Stimulated activated CD4-positive, alpha-beta T cell treated with anti-CD3 and anti-CD28 coated beads, Interleukin-15, amount 100 ng/mL, for 1 hour (primary cell): ENCODE data around the gene TGM4.

Experiments used
- DNase-seq, 2 donors: peaks; one replicate each; pipeline ENCODE4 v3.0.0-alpha.2; 2020; ENCODE audit warnings: low read depth in 1 of 2, low spot score in 1 of 2

The TGM4 gene

DNA sequence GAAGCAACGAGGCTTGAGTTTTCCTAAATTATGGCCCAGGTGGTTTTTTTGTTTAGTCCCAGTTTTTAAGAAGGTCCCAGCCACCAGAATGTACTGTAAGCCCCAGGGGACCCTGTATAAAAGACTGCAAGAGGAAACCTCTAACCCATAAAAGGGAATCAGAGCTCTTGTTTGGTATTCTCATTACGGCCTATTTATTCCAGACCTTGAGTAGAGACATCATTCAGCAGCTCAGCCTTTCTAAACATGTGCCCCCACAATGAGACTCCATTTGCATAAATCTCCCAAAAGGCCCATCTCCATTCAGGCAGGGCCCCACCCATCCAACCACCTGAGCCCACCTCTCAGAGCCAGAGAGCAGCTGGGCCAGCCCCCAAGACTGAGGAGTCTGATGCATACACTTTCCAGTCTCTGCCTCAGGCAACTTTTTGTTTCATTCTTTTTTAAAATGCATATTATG lies 75.9 kb downstream of the TGM4 start:
- DNase-seq: no peak

GRCh38 chr3:44952689-44953088 lies 78.3 kb downstream of the TGM4 start:
- DNase-seq: no peak

- DNase-seq: no peak
Measured at GRCh38 chr3:44954304-44954703, 79.9 kb downstream of the TGM4 start.

DNA sequence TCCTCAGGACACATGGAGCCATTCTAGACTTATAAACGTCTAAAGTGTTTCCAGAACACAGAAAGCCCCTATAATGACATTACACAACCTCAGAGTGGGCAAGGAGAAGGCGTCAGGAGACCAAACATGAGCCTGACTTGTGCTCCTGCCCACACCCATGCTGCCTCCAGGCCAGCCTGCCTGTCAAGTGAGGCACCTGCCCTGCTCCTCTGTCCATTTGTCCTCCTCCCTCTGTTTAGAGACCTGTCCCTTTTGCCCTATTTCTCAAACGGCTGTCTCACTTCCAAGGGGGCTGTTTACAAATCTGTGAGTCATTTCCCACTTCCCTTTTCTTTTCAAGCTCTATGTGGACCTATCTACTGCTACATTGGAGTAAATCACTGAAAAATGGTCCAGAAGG lies 80.6 kb downstream of the TGM4 start:
- no peak for DNase-seq

DNA sequence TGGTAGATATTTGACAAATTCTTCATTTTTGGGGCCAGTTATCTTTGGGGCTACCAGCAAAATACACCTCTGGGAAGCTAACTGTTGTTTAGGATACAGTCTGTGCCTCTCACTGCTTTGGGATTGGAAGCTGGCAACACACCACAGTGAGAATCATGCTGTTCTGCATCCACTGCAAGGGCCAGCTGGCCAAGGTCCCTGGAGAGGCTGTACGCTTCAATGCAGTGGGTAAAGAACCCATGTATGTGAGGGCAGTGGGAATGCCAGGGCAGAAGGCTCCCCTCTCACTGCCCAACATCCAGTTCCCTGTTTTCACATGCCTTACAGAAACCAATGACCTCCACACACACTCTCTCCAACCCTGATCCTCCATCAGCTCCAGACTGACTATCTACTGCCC lies 81.5 kb downstream of the TGM4 start:
- no peak for DNase-seq

DNA sequence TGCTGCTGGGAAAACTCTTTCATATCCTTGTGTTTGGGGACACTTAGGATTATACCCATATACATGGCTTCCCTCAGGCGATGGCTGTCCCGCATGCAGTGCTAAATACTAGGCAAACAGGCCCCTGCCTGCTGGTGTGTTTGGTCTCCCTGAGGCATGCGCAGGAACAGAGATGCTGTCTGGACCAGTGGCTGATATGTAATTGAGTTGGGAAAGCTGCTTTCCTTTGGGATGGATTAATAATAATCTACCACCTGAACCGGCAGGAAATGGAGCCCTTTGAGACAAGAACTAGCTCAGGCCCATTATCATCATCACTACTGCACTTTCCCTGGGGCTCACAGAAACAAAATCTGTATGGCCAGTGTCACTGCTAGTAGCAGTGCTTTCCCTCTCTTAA lies 83.6 kb downstream of the TGM4 start:
- DNase-seq: no peak

- DNase-seq: no peak
Measured at GRCh38 chr3:44958386-44958785, 84.0 kb downstream of the TGM4 start.

- no peak for DNase-seq
Measured at GRCh38 chr3:44960387-44961026, 86.1 kb downstream of the TGM4 start.

DNA sequence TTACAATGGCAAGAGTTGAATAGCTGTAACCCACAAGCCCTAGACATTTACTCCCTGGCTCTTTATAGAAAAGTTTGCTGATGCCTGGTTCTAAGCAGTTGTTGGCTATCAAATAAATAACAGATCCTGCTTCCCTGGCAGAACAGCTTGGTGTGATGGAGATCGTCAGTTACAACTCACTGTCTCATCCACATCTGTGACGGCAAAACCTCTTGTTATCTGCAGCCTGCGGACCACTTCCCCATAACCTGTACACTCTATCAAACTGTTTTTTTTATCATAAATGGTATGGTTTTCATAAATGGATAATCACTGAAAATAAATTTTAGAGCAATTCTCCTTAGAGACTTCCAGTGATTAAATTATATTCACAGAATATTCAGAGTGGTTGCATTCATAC lies 87.5 kb downstream of the TGM4 start:
- no peak for DNase-seq

DNA sequence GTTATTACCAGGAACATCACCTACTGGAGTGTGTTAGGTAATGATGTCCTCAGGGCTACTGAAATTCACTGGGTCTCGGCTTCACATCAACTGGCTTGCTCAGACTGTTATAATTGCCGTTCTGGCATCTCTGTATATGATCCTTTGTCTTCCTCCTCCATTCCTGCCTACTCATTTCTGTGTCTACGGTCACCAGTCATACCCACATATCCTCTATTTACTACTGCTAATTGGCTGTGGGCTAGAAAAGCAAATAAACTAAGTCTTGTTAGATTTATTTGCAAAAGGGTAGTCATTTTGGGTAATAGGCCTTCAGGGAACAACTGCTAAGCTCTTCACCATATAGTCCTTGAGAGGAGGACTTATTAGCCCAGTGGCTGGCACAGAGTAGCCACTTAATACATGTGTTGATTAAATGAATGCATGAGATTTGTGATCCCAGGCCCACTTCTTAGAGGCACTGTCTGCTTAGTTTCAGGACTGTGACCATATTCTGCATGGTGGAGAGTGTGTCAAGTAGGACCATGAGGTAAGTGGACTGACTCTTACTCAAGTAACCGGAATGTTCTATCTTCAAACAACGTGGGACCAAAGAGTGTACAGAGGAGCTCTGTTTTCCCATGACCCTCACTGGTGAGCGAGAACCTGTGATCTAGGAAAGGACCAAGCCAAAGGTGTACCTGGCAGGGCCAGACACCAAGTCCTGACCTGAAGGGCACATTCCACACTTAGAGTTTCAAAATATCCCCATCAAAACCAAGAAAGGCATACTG lies 88.4 kb downstream of the TGM4 start:
- no peak for DNase-seq

DNA sequence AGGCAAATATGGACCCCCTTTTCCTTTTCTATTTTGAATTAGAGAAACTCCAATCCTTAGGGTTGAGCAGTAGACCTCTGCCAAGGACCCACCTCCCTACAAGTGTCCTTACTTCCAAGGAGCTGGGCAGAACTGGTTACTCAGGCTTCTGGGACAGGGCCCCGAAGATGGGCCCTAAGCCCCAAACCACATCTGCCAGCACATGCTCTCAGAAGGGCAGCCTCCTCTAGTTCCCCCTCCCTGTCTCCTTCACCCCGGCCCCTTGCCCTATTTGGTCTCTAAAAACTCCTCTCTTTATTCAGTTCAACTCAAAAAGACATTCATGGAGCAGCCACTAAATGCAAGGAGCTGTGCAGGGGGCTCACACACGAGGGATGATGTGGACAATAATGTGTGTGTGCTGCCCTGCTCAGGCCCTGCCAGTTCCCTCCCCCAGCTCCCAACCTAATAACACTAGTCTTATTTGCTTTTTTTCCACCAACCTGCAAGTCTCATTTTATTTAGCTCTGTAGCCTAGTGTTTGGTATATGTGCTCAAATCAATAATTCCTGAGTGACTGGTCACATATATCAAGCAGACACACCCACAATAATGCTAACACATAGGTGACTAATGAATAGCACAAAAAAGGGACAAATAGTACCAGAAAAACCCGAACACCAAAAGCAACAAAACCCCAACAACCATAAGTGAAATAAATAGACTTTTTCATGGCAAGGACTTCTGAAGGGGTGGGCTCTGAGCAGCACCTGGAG lies 89.3 kb downstream of the TGM4 start:
- no peak for DNase-seq
